H9 (cell line): ENCODE results near the gene DPP3. TPM values are rescaled to one million over a fixed set of nuclear protein-coding genes. Genes with fewer than 3 reads are reported as not detected.

Source experiments
- DNase-seq: peaks from one replicate; pipeline ENCODE4 v3.0.0-alpha.2; 2017
- H2AFZ ChIP-seq: one replicate; pipeline ENCODE4 v1.6.1; 2013; ENCODE audit warnings: mild to moderate bottlenecking, low read length, control low read depth, moderate library complexity
- H2AK5ac ChIP-seq: 2 replicates; pipeline ENCODE4 v1.6.1; 2013; ENCODE audit warnings: low read length, control low read depth, mixed read lengths; ENCODE audit not compliant: insufficient read length
- H2BK120ac ChIP-seq: one replicate; pipeline ENCODE4 v1.6.1; 2013; ENCODE audit warnings: low read depth, mild to moderate bottlenecking, low read length, control low read depth, inconsistent platforms; ENCODE audit not compliant: poor library complexity, severe bottlenecking
- H2BK12ac ChIP-seq: 2 replicates; pipeline ENCODE4 v1.6.1; 2013; ENCODE audit warnings: low read length, control low read depth, mixed read lengths, low read depth; ENCODE audit not compliant: insufficient read length
- H2BK15ac ChIP-seq: 2 replicates; pipeline ENCODE4 v1.6.1; 2013; ENCODE audit warnings: low read depth, low read length, control low read depth
- H2BK20ac ChIP-seq: one replicate; pipeline ENCODE4 v1.6.1; 2013; ENCODE audit warnings: low read depth, mild to moderate bottlenecking, low read length, control low read depth, inconsistent platforms; ENCODE audit not compliant: poor library complexity, severe bottlenecking
- H2BK5ac ChIP-seq: 2 replicates; pipeline ENCODE4 v1.6.1; 2013; ENCODE audit warnings: low read length, control low read depth, mixed read lengths; ENCODE audit not compliant: insufficient read length
- H3K14ac ChIP-seq: 2 replicates; pipeline ENCODE4 v1.6.1; 2013; ENCODE audit warnings: low read length, control low read depth; ENCODE audit not compliant: insufficient read depth
- H3K18ac ChIP-seq: 2 replicates; pipeline ENCODE4 v1.6.1; 2013; ENCODE audit warnings: low read depth, mild to moderate bottlenecking, mixed read lengths, low read length, control low read depth; ENCODE audit not compliant: insufficient read length
- H3K23ac ChIP-seq: 2 replicates; pipeline ENCODE4 v1.6.1; 2013; ENCODE audit warnings: low read length, control low read depth, mixed read lengths, low read depth; ENCODE audit not compliant: insufficient read length
- H3K23me2 ChIP-seq: 2 replicates; pipeline ENCODE4 v1.6.1; 2013; ENCODE audit warnings: low read depth, mild to moderate bottlenecking, mixed read lengths, low read length, control low read depth; ENCODE audit not compliant: insufficient read length, poor library complexity, severe bottlenecking
- H3K27ac ChIP-seq: 2 replicates; pipeline ENCODE4 v1.5.1; 2013; ENCODE audit warnings: low read length, control low read depth, mixed read lengths, low read depth; ENCODE audit not compliant: insufficient read length
- H3K27me3 ChIP-seq: 2 replicates; pipeline ENCODE4 v1.6.1; 2013; ENCODE audit warnings: low read length, control low read depth, inconsistent platforms; ENCODE audit not compliant: insufficient read depth
- H3K4ac ChIP-seq: 2 replicates; pipeline ENCODE4 v1.6.1; 2013; ENCODE audit warnings: low read depth, mild to moderate bottlenecking, control low read depth, inconsistent platforms, low read length, moderate library complexity
- H3K4me1 ChIP-seq: 2 replicates; pipeline ENCODE4 v1.6.1; 2013; ENCODE audit warnings: low read length, control low read depth, inconsistent platforms; ENCODE audit not compliant: insufficient read depth
- H3K4me2 ChIP-seq: 2 replicates; pipeline ENCODE4 v1.6.1; 2013; ENCODE audit warnings: low read length, control low read depth, mixed read lengths; ENCODE audit not compliant: insufficient read length, insufficient read depth
- H3K56ac ChIP-seq: 2 replicates; pipeline ENCODE4 v1.6.1; 2013; ENCODE audit warnings: low read depth, mild to moderate bottlenecking, mixed read lengths, low read length, control low read depth; ENCODE audit not compliant: insufficient read length
- H3K79me1 ChIP-seq: 2 replicates; pipeline ENCODE4 v1.6.1; 2013; ENCODE audit warnings: low read depth, mild to moderate bottlenecking, moderate library complexity, low read length, control low read depth, inconsistent platforms; ENCODE audit not compliant: insufficient read depth, poor library complexity, severe bottlenecking
- H3K79me2 ChIP-seq: 2 replicates; pipeline ENCODE4 v1.6.1; 2013; ENCODE audit warnings: low read length, control low read depth, inconsistent platforms; ENCODE audit not compliant: insufficient read depth
- H3K9ac ChIP-seq: 2 replicates; pipeline ENCODE4 v1.6.1; 2013; ENCODE audit warnings: low read length, control low read depth, mixed read lengths; ENCODE audit not compliant: insufficient read length; ENCODE audit errors: extremely low read depth
- H3K9me3 ChIP-seq: one replicate; pipeline ENCODE4 v1.6.1; 2013; ENCODE audit warnings: low read depth, low read length, inconsistent platforms; ENCODE audit not compliant: control insufficient read depth
- H3T11ph ChIP-seq: one replicate; pipeline ENCODE4 v1.6.1; 2013; ENCODE audit warnings: mild to moderate bottlenecking, low read length, control low read depth, inconsistent platforms
- H4K20me1 ChIP-seq: one replicate; pipeline ENCODE4 v1.6.1; 2013; ENCODE audit not compliant: control insufficient read depth, insufficient read length, insufficient read depth
- H4K5ac ChIP-seq: 2 replicates; pipeline ENCODE4 v1.6.1; 2013; ENCODE audit warnings: low read depth, mild to moderate bottlenecking, mixed read lengths, low read length, control low read depth; ENCODE audit not compliant: insufficient read length
- H4K8ac ChIP-seq: replicated peaks from 2 replicates; pipeline ENCODE4 v1.6.1; 2013; ENCODE audit warnings: low read length, control low read depth, mixed read lengths, low read depth; ENCODE audit not compliant: insufficient read length
- H4K91ac ChIP-seq: 2 replicates; pipeline ENCODE4 v1.6.1; 2013; ENCODE audit warnings: low read depth, mild to moderate bottlenecking, moderate library complexity, mixed read lengths, low read length, control low read depth; ENCODE audit not compliant: insufficient read length
- H3K27ac Mint-ChIP-seq, 3 experiments: 2 replicates in 2 of 3; 3 replicates in 1 of 3; pipeline ENCODE4 v1.8.0; 2020 to 2021; ENCODE audit warnings: mixed read lengths in 3 of 3, mild to moderate bottlenecking in 1 of 3, moderate library complexity in 1 of 3
- H3K27me3 Mint-ChIP-seq: 2 replicates; pipeline ENCODE4 v1.8.0; 2021; ENCODE audit warnings: low read depth, mild to moderate bottlenecking, moderate library complexity, mixed read lengths
- H3K36me3 Mint-ChIP-seq, 3 experiments: 2 replicates in 2 of 3; 3 replicates in 1 of 3; pipeline ENCODE4 v1.8.0; 2020 to 2021; ENCODE audit warnings: low read depth in 3 of 3, mixed read lengths in 3 of 3; ENCODE audit not compliant: insufficient read depth in 1 of 3
- H3K4me1 Mint-ChIP-seq, 2 experiments: 2 replicates each; pipeline ENCODE4 v1.8.0; 2020; ENCODE audit warnings: mixed read lengths in 2 of 2
- H3K4me3 Mint-ChIP-seq, 2 experiments: 2 replicates in 1 of 2; 3 replicates in 1 of 2; pipeline ENCODE4 v1.8.0; 2020 to 2021; ENCODE audit warnings: mild to moderate bottlenecking in 2 of 2, mixed read lengths in 2 of 2, moderate library complexity in 1 of 2
- H3K9me3 Mint-ChIP-seq, 2 experiments: 2 replicates in 1 of 2; 3 replicates in 1 of 2; pipeline ENCODE4 v1.8.0; 2020; ENCODE audit warnings: mild to moderate bottlenecking in 2 of 2, mixed read lengths in 2 of 2, moderate library complexity in 1 of 2
- CTCF ChIP-seq: fragments of 200-600 bp; sonication (generic); conservative IDR thresholded peaks from 3 replicates; pipeline ENCODE4 v1.8.0; 2021; ENCODE audit warnings: antibody characterized with exemption, mild to moderate bottlenecking
- WGBS: extraction: QIAGEN DNeasy Blood & Tissue Kit; methylation state at CpG from one replicate; pipeline ENCODE4 v1.1.7; 2013; ENCODE audit warnings: missing lambda C conversion rate, low lambda C conversion rate, mixed read lengths; ENCODE audit not compliant: insufficient read length; ENCODE audit errors: extremely low coverage; 5-methylcytosine and 5-hydroxymethylcytosine counted together
- total RNA-seq: library from RNA; stranded (reverse); gene quantifications from 2 replicates; pipeline ENCODE4 v1.2.1, GENCODE V29; 2021

Gene DPP3
- total RNA-seq, 1 experiment from 2014 or later, result 85.3 TPM

GRCh38 chr11:66524304-66525040 is 44.2 kb downstream of the DPP3 start:
- Histone ChIP-seq H3K4me1 (no peaks in the 10 kb centered on the region), H3K4ac (no peak overlapping the region), H3K56ac (no peak overlapping the region), H3K9ac (no peak overlapping the region), H3K27me3 (no peaks in the 10 kb centered on the region), H2BK20ac (no peak overlapping the region), H2BK12ac (no peak overlapping the region), H2AFZ (no peak overlapping the region), H2BK15ac (no peak overlapping the region), H3K14ac (no peak overlapping the region), H3K27ac (no peak overlapping the region), H2BK120ac (no peak overlapping the region), H3K79me2 (no peaks in the 10 kb centered on the region), H3K23ac (no peak overlapping the region), H3K9me3 (no peaks in the 10 kb centered on the region), H4K5ac (no peak overlapping the region), H4K8ac (no peak overlapping the region), H3K23me2 (no peaks in the 10 kb centered on the region), H4K20me1 (no peaks in the 10 kb centered on the region), H4K91ac (no peak overlapping the region), H3K4me2 (no peak overlapping the region), H2BK5ac (no peak overlapping the region), H2AK5ac (no peak overlapping the region), H3T11ph (no peak overlapping the region), H3K79me1 (no peaks in the 10 kb centered on the region), H3K18ac (no peak overlapping the region)
- Mint-ChIP-seq H3K4me3 (no peak overlapping the region), H3K36me3 (peaks cover 7 to 40% (median 37%) of the 10 kb centered on the region in 3 experiments; a peak in 5 of 7 replicates), H3K9me3 (no peaks in the 10 kb centered on the region), H3K27ac (no peak overlapping the region; a peak in 1 of 7 replicates), H3K27me3 (no peaks in the 10 kb centered on the region), H3K4me1 (peaks cover 4 to 5% of the 10 kb centered on the region in 2 experiments)
- no peak for DNase-seq
- WGBS, result no CpG with 5 or more reads among the region's 10 CpGs
- no peak for TF ChIP-seq CTCF
